ENCODE measurements around the gene PAK5. TPM values are rescaled to one million over a fixed set of nuclear protein-coding genes. Genes with fewer than 3 reads are reported as not detected.

PAK5 gene
- total RNA-seq, 1 donor from 2014 or later = 0.21 TPM

- Histone ChIP-seq H3K27me3 (ENCODE audit: low read depth) (peaks cover 39% of the 10 kb centered on the region), H3K4me3 (no peak overlapping the region), H3K9me3 (no peaks in the 10 kb centered on the region), H3K4me1 (peaks cover 17% of the 10 kb centered on the region), H3K27ac (no peak overlapping the region), H3K36me3 (no peaks in the 10 kb centered on the region)
- peak; percentile 50 for DNase-seq
- intact Hi-C loops (cut with DNase I) = no loop called here
- TF ChIP-seq CTCF (IDR thresholded peaks at IDR 0.05) = no peak
- ATAC-seq = peak in 1 of 2 donors; percentile 25
Measured at GRCh38 chr20:9503526-9504245, 335.2 kb downstream of the PAK5 start.

- Histone ChIP-seq H3K27me3 (ENCODE audit: low read depth) (peaks cover 17% of the 10 kb centered on the region), H3K27ac (no peak overlapping the region), H3K9me3 (no peaks in the 10 kb centered on the region), H3K4me1 (peaks cover 9% of the 10 kb centered on the region), H3K36me3 (no peaks in the 10 kb centered on the region), H3K4me3 (no peak overlapping the region)
- no peak for TF ChIP-seq CTCF (IDR thresholded peaks at IDR 0.05)
- ATAC-seq (no peak), DNase-seq (no peak)
- intact Hi-C loops (cut with DNase I) = no loop called here
Measured at GRCh38 chr20:9501473-9501872, 337.4 kb downstream of the PAK5 start.

- Histone ChIP-seq H3K4me1 (peaks cover 6% of the 10 kb centered on the region), H3K27me3 (ENCODE audit: low read depth) (peaks cover 4% of the 10 kb centered on the region), H3K27ac (no peak overlapping the region), H3K36me3 (no peaks in the 10 kb centered on the region), H3K4me3 (no peak overlapping the region), H3K9me3 (no peaks in the 10 kb centered on the region)
- DNase-seq (no peak), ATAC-seq (peak; percentile 46 to 51)
- TF ChIP-seq CTCF (IDR thresholded peaks at IDR 0.05) = no peak
- intact Hi-C loops (cut with DNase I) = no loop called here
Measured at GRCh38 chr20:9500121-9500520, 338.8 kb downstream of the PAK5 start.

GRCh38 chr20:9499126-9499899, 339.6 kb downstream of the PAK5 start:
- H3K36me3 ChIP-seq = no peaks in the 10 kb centered on the region
- ATAC-seq (no peak), DNase-seq (no peak)
- no peaks in the 10 kb centered on the region for H3K27me3 ChIP-seq (ENCODE audit: low read depth)
- H3K27ac ChIP-seq = no peak overlapping the region
- intact Hi-C loops (cut with DNase I) = no loop called here
- no peak overlapping the region for H3K4me3 ChIP-seq
- peaks cover 6% of the 10 kb centered on the region for H3K4me1 ChIP-seq
- H3K9me3 ChIP-seq = no peaks in the 10 kb centered on the region
- no peak for TF ChIP-seq CTCF (IDR thresholded peaks at IDR 0.05)

GRCh38 chr20:9498322-9498721, 340.6 kb downstream of the PAK5 start:
- no peak overlapping the region for H3K4me3 ChIP-seq
- intact Hi-C loops (cut with DNase I) = no loop called here
- H3K27ac ChIP-seq = no peak overlapping the region
- no peak for TF ChIP-seq CTCF (IDR thresholded peaks at IDR 0.05)
- DNase-seq (no peak), ATAC-seq (no peak)
- peaks cover 6% of the 10 kb centered on the region for H3K4me1 ChIP-seq
- no peaks in the 10 kb centered on the region for H3K36me3 ChIP-seq
- no peaks in the 10 kb centered on the region for H3K9me3 ChIP-seq
- H3K27me3 ChIP-seq (ENCODE audit: low read depth) = no peaks in the 10 kb centered on the region

All from lower lobe of right lung (tissue), 2 donors.